K562 (cell line): ENCODE results near the gene STAM2. TPM values are rescaled to one million over a fixed set of nuclear protein-coding genes. Genes with fewer than 3 reads are reported as not detected.

Experiments used
- CBFB ChIP-seq: sonication (generic); formaldehyde crosslinking; IDR thresholded peaks from 2 replicates; pipeline ENCODE4 v1.4.0; 2020; ENCODE audit warnings: mild to moderate bottlenecking, missing genetic modification reagents
- CREM ChIP-seq: IDR thresholded peaks from 2 replicates; pipeline ENCODE4 v1.6.1; 2014; ENCODE audit warnings: antibody characterized with exemption, low read depth
- ETV6 ChIP-seq, 3 experiments: fragments of 150-350 bp in 1 of 3; sonication (generic) in 1 of 3; formaldehyde crosslinking in 1 of 3; IDR thresholded peaks; 2 replicates each; pipeline versions ENCODE4 v1.6.1 to v1.8.0; 2014 to 2022; ENCODE audit warnings: borderline replicate concordance in 2 of 3, low read depth in 2 of 3, antibody characterized with exemption in 1 of 3, low read length in 1 of 3, mild to moderate bottlenecking in 1 of 3, missing genetic modification reagents in 1 of 3
- FOXJ2 ChIP-seq: fragments of 200-800 bp; sonication (Bioruptor generic); IDR thresholded peaks from 2 replicates; pipeline ENCODE4 v1.6.1; 2016; ENCODE audit warnings: missing genetic modification characterization, missing compliant biosample characterization
- HEY1 ChIP-seq: fragments of 250-450 bp; sonication (Bioruptor Pico); IDR thresholded peaks from 2 replicates; pipeline ENCODE4 v1.5.0; 2020; ENCODE audit warnings: mild to moderate bottlenecking, moderate library complexity, borderline replicate concordance
- L3MBTL2 ChIP-seq: fragments of 450-650 bp; IDR thresholded peaks from 2 replicates; pipeline ENCODE4 v1.6.1; 2016; ENCODE audit warnings: mild to moderate bottlenecking, moderate library complexity
- MCM3 ChIP-seq: fragments of 450-650 bp; IDR thresholded peaks from 2 replicates; pipeline ENCODE4 v1.6.1; 2016
- NCOA4 ChIP-seq: fragments of 450-650 bp; IDR thresholded peaks from 2 replicates; pipeline ENCODE4 v1.6.1; 2018; ENCODE audit warnings: mild to moderate bottlenecking; ENCODE audit not compliant: partially characterized antibody
- POLR2H ChIP-seq: IDR thresholded peaks from 2 replicates; pipeline ENCODE4 v1.6.1; 2016; ENCODE audit warnings: missing genetic modification characterization, low read depth, mild to moderate bottlenecking, control low read depth, missing compliant biosample characterization, moderate library complexity
- PTTG1 ChIP-seq: fragments of 450-650 bp; IDR thresholded peaks from 2 replicates; pipeline ENCODE4 v1.6.1; 2016; ENCODE audit warnings: low read depth, mild to moderate bottlenecking, missing genetic modification characterization, missing compliant biosample characterization
- TBP ChIP-seq: optimal IDR thresholded peaks from 2 replicates; pipeline ENCODE3; 2011; ENCODE audit warnings: low read depth, low read length, improper control_type of control experiment
- ZBTB1 ChIP-seq: sonication (generic); formaldehyde crosslinking; IDR thresholded peaks from 2 replicates; pipeline ENCODE4 v1.8.1; 2023; ENCODE audit warnings: missing genetic modification reagents, low read depth, mild to moderate bottlenecking, borderline replicate concordance
- ZKSCAN3 ChIP-seq: fragments of 250-450 bp; sonication (Bioruptor Pico); IDR thresholded peaks from 2 replicates; pipeline ENCODE4 v1.4.0; 2020
- ZNF146 ChIP-seq: IDR thresholded peaks from one replicate; pipeline ENCODE4 v1.6.1; 2018; ENCODE audit warnings: missing compliant biosample characterization; ENCODE audit not compliant: unreplicated experiment
- ZNF717 ChIP-seq: fragments of 250-450 bp; sonication (Bioruptor Pico); IDR thresholded peaks from 2 replicates; pipeline ENCODE4 v1.5.0; 2021
- polyA plus RNA-seq, 8 experiments: library from polyadenylated mRNA; depleted of rRNA in 4 of 8; stranded (reverse) in 5 of 8; unstranded in 3 of 8; fragments of >200 nt; fragmentation: Nextera tagmentation in 2 of 8; fragmentation: Illumina TruSeq in 1 of 8; extraction: Ambion mirVana in 2 of 8; extraction: Trizol in 1 of 8; gene quantifications; 2 replicates each; pipeline versions ENCODE4 v1.2.1 to v1.2.3, GENCODE V29; 2011 to 2014; ENCODE audit warnings: inconsistent platforms in 1 of 8, missing spikeins in 1 of 8
- total RNA-seq, 7 experiments: library from RNA; depleted of rRNA in 6 of 7; stranded (reverse); fragments of >200 nt in 6 of 7; fragmentation: Illumina TruSeq in 2 of 7; extraction: Trizol in 2 of 7; gene quantifications; 2 replicates each; pipeline versions ENCODE4 v1.2.1 to v1.2.3, GENCODE V29; 2011 to 2021; ENCODE audit warnings: low replicate concordance in 1 of 7
- TF ChIP-seq, protein P1 (sequence below): fragments of 450-650 bp; IDR thresholded peaks from 2 replicates; pipeline ENCODE4 v1.6.1; 2016; ENCODE audit warnings: missing biosample characterization, missing genetic modification characterization
- TF ChIP-seq, protein P2 (sequence below): IDR thresholded peaks from 3 replicates; pipeline ENCODE4 v1.6.1; 2011; ENCODE audit warnings: borderline replicate concordance, mild to moderate bottlenecking, moderate library complexity; ENCODE audit not compliant: insufficient read length; ENCODE audit errors: extremely low read depth
- TF ChIP-seq, protein P3 (sequence below): sonication (generic); formaldehyde crosslinking; IDR thresholded peaks from 2 replicates; pipeline ENCODE4 v1.8.1; 2023; ENCODE audit warnings: mild to moderate bottlenecking, missing genetic modification reagents
- TF ChIP-seq, protein P4 (sequence below): sonication (generic); IDR thresholded peaks from 2 replicates; pipeline ENCODE4 v1.6.1; 2016
- TF ChIP-seq, protein P5 (sequence below): sonication (generic); formaldehyde crosslinking; IDR thresholded peaks from 2 replicates; pipeline ENCODE4 v1.8.1; 2023; ENCODE audit warnings: mild to moderate bottlenecking, missing genetic modification reagents

The STAM2 gene
- total and polyA plus RNA-seq, 9 of the 15 experiments (the other 6 are each of a cell fraction or from before 2014, with no cell fraction given): 4.5 to 13.9 (median 8.7) TPM

DNA sequence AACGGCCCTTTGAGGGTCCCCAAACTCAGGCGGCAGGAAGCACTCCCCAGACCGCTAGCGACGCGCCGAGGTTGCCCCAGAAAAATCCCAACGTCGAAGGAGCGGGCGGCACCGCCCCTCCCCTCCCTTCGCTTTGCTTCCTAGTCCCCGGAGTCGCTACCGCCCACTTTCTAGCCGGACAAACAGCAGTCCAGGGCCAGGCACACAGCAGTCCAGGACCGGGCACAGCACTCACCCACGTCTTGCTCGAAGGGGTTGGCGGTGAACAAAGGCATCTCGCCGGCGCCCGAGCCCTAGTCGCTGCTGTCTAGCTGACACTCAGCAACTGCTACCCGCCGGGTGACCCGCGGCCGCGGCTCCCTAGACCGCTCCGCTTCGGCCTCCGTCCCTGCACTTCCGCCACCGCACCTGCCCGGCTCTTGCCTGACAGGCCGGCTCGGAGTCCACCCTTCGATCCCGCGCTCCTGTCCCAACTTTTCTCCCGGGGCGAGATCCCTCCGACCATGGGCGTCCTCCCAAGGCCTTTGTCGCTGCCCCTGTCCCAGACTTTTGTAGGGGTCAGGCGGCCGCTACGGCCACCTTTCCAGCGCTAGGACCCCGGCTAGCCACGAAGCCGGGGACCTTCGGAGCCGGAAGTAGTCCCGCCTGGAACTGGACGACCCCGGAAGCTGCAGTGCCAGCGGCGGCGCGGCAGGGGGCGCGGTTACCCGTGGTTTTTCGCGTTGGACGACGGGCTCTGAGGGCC, at the start of gene STAM2 (continued):
- TF ChIP-seq, protein P1, sequence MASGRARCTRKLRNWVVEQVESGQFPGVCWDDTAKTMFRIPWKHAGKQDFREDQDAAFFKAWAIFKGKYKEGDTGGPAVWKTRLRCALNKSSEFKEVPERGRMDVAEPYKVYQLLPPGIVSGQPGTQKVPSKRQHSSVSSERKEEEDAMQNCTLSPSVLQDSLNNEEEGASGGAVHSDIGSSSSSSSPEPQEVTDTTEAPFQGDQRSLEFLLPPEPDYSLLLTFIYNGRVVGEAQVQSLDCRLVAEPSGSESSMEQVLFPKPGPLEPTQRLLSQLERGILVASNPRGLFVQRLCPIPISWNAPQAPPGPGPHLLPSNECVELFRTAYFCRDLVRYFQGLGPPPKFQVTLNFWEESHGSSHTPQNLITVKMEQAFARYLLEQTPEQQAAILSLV (tag): no peak
- TF ChIP-seq ZKSCAN3 (CRISPR knock-in tag) (no peak), TBP (peak; percentile 70), POLR2H (peak; percentile 89), ZNF717 (CRISPR knock-in tag) (no peak), L3MBTL2 (peak; percentile 79), MCM3 (no peak), ZNF146 (CRISPR knock-in tag) (no peak), CREM (peak; percentile 80), HEY1 (CRISPR knock-in tag) (peak; percentile 84; the same call in 1 of the 2 replicates), NCOA4 (no peak), CBFB (CRISPR knock-in tag) (no peak; the same call in 1 of the 2 replicates), ZBTB1 (no peak), FOXJ2 (tag) (peak; percentile 86), PTTG1 (tag) (no peak), ETV6 (IDR thresholded peaks at IDR 0.05; ENCODE audit: borderline replicate concordance in 1 of 2, low read depth in 2 of 2, low read length in 1 of 2) (peak; percentile 60 to 63; a peak in 2 of 4 replicates), ETV6 (CRISPR knock-in tag; IDR thresholded peaks at IDR 0.05; ENCODE audit: borderline replicate concordance) (0 out of 2 replicates have a peak, but pooled peaks have one; percentile 22)
- TF ChIP-seq, protein P2, sequence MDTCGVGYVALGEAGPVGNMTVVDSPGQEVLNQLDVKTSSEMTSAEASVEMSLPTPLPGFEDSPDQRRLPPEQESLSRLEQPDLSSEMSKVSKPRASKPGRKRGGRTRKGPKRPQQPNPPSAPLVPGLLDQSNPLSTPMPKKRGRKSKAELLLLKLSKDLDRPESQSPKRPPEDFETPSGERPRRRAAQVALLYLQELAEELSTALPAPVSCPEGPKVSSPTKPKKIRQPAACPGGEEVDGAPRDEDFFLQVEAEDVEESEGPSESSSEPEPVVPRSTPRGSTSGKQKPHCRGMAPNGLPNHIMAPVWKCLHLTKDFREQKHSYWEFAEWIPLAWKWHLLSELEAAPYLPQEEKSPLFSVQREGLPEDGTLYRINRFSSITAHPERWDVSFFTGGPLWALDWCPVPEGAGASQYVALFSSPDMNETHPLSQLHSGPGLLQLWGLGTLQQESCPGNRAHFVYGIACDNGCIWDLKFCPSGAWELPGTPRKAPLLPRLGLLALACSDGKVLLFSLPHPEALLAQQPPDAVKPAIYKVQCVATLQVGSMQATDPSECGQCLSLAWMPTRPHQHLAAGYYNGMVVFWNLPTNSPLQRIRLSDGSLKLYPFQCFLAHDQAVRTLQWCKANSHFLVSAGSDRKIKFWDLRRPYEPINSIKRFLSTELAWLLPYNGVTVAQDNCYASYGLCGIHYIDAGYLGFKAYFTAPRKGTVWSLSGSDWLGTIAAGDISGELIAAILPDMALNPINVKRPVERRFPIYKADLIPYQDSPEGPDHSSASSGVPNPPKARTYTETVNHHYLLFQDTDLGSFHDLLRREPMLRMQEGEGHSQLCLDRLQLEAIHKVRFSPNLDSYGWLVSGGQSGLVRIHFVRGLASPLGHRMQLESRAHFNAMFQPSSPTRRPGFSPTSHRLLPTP: no peak
- TF ChIP-seq, protein P3, sequence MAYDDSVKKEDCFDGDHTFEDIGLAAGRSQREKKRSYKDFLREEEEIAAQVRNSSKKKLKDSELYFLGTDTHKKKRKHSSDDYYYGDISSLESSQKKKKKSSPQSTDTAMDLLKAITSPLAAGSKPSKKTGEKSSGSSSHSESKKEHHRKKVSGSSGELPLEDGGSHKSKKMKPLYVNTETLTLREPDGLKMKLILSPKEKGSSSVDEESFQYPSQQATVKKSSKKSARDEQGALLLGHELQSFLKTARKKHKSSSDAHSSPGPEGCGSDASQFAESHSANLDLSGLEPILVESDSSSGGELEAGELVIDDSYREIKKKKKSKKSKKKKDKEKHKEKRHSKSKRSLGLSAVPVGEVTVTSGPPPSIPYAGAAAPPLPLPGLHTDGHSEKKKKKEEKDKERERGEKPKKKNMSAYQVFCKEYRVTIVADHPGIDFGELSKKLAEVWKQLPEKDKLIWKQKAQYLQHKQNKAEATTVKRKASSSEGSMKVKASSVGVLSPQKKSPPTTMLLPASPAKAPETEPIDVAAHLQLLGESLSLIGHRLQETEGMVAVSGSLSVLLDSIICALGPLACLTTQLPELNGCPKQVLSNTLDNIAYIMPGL (CRISPR knock-in tag): peak; percentile 92; the same call in 1 of the 2 replicates
- TF ChIP-seq, protein P4, sequence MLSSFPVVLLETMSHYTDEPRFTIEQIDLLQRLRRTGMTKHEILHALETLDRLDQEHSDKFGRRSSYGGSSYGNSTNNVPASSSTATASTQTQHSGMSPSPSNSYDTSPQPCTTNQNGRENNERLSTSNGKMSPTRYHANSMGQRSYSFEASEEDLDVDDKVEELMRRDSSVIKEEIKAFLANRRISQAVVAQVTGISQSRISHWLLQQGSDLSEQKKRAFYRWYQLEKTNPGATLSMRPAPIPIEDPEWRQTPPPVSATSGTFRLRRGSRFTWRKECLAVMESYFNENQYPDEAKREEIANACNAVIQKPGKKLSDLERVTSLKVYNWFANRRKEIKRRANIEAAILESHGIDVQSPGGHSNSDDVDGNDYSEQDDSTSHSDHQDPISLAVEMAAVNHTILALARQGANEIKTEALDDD: 0 out of 2 replicates have a peak, but pooled peaks have one; percentile 1
- TF ChIP-seq, protein P5, sequence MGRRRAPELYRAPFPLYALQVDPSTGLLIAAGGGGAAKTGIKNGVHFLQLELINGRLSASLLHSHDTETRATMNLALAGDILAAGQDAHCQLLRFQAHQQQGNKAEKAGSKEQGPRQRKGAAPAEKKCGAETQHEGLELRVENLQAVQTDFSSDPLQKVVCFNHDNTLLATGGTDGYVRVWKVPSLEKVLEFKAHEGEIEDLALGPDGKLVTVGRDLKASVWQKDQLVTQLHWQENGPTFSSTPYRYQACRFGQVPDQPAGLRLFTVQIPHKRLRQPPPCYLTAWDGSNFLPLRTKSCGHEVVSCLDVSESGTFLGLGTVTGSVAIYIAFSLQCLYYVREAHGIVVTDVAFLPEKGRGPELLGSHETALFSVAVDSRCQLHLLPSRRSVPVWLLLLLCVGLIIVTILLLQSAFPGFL (CRISPR knock-in tag): no peak
